A549 (cell line): ENCODE data around the gene INPP5J. TPM values are rescaled to one million over a fixed set of nuclear protein-coding genes. Genes with fewer than 3 reads are reported as not detected.

ENCODE experiments used
- ATAC-seq, 2 experiments: fragments of 200-7000 bp in 1 of 2; fragments of >200 bp in 1 of 2; cut with Nextera tagmentation in 1 of 2; cut with Tn5 transposase in 1 of 2; 3 replicates each; pipeline versions ENCODE4 v1.8.0 to v1.9.1; 2018 to 2020; ENCODE audit warnings: mild to moderate bottlenecking in 1 of 2, moderate library complexity in 1 of 2
- CTCF ChIA-PET: fragments of 300-600 bp; sonication (Branson Sonifier 250); formaldehyde crosslinking; extraction: SDS; loops from one replicate; lab custom pipeline; 2021; ENCODE audit warnings: antibody characterized with exemption, inconsistent platforms; lab: Yijun Ruan, JAX
- POLR2A ChIA-PET: fragments of 350-600 bp; formaldehyde crosslinking; extraction: SDS; loops from one replicate; lab custom pipeline; 2021; ENCODE audit warnings: antibody characterized with exemption, inconsistent platforms; lab: Yijun Ruan, JAX
- DNase-seq, 2 experiments: peaks; one replicate each; pipeline versions ENCODE4 v3.0.0 to v3.0.0-alpha.2; 2011 to 2016; ENCODE audit warnings: low read depth in 1 of 2, low spot score in 1 of 2
- FAIRE-seq: peaks from 2 replicates; lab custom pipeline; 2011; peaks lifted over from hg19 to GRCh38; lab: Jason Lieb, UNC
- H3K27ac ChIP-seq, 2 experiments: fragments of >200 bp; sonication (Bioruptor Twin); formaldehyde crosslinking; 3 replicates each; pipeline ENCODE4 v1.5.1; 2016 to 2017
- H3K4me1 ChIP-seq: fragments of >200 bp; sonication (Bioruptor Twin); formaldehyde crosslinking; 3 replicates; pipeline ENCODE4 v1.6.1; 2016
- H3K4me2 ChIP-seq: fragments of >200 bp; sonication (Bioruptor Twin); formaldehyde crosslinking; 3 replicates; pipeline ENCODE4 v1.6.1; 2016
- H3K4me3 ChIP-seq: fragments of >200 bp; sonication (Bioruptor Twin); formaldehyde crosslinking; 3 replicates; pipeline ENCODE4 v1.5.1; 2016
- H3K9me3 ChIP-seq: fragments of >200 bp; sonication (Bioruptor Twin); formaldehyde crosslinking; 3 replicates; pipeline ENCODE4 v1.6.1; 2016
- ATOH8 ChIP-seq: fragments of 250-450 bp; sonication (Bioruptor Pico); IDR thresholded peaks from 2 replicates; pipeline ENCODE4 v1.5.0; 2020; ENCODE audit warnings: low read depth, mild to moderate bottlenecking, moderate library complexity
- BCL3 ChIP-seq: fragments of >200 bp; sonication (Bioruptor Twin); formaldehyde crosslinking; IDR thresholded peaks from 3 replicates; pipeline ENCODE4 v1.6.1; 2016
- CEBPB ChIP-seq, 2 experiments: fragments of >200 bp in 1 of 2; sonication (Bioruptor Twin) in 1 of 2; formaldehyde crosslinking in 1 of 2; IDR thresholded peaks; 2 replicates each; pipeline ENCODE4 v1.6.1; 2012 to 2016
- CTCF ChIP-seq: fragments of >200 bp; sonication (Bioruptor Twin); formaldehyde crosslinking; IDR thresholded peaks from 3 replicates; pipeline ENCODE4 v1.5.1; 2016
- HDAC2 ChIP-seq: fragments of 200-600 bp; sonication (generic); IDR thresholded peaks from 2 replicates; pipeline ENCODE4 v1.6.1; 2016
- HOXB5 ChIP-seq: fragments of 250-450 bp; sonication (Bioruptor Pico); IDR thresholded peaks from 2 replicates; pipeline ENCODE4 v1.5.0; 2020; ENCODE audit warnings: mild to moderate bottlenecking, moderate library complexity
- MAFK ChIP-seq: fragments of 450-650 bp; IDR thresholded peaks from 2 replicates; pipeline ENCODE4 v1.6.1; 2014; ENCODE audit not compliant: partially characterized antibody
- NR3C1 ChIP-seq: fragments of >200 bp; sonication (Bioruptor Twin); formaldehyde crosslinking; IDR thresholded peaks from 3 replicates; pipeline ENCODE4 v1.6.1; 2017
- PBX3 ChIP-seq: IDR thresholded peaks from 2 replicates; pipeline ENCODE4 v1.6.1; 2012
- POLR2AphosphoS2 ChIP-seq: conservative IDR thresholded peaks from 2 replicates; pipeline ENCODE4 v1.6.1; 2012; ENCODE audit warnings: low read length, improper control_type of control experiment, inconsistent platforms
- RAD21 ChIP-seq, 2 experiments: fragments of >200 bp in 1 of 2; sonication (Bioruptor Twin) in 1 of 2; formaldehyde crosslinking in 1 of 2; IDR thresholded peaks in 1 of 2; conservative IDR thresholded peaks in 1 of 2; 2 replicates in 1 of 2; 3 replicates in 1 of 2; pipeline ENCODE4 v1.6.1; 2012 to 2018; ENCODE audit warnings: inconsistent platforms in 1 of 2
- RCOR1 ChIP-seq: fragments of 150-350 bp; IDR thresholded peaks from 2 replicates; pipeline ENCODE4 v1.6.1; 2014; ENCODE audit warnings: antibody characterized with exemption, low read length, low read depth
- REST ChIP-seq: fragments of 200-600 bp; sonication (generic); IDR thresholded peaks from 2 replicates; pipeline ENCODE4 v1.6.1; 2016; ENCODE audit warnings: antibody characterized with exemption, mild to moderate bottlenecking, moderate library complexity
- SMC3 ChIP-seq: fragments of >200 bp; sonication (Bioruptor Twin); formaldehyde crosslinking; IDR thresholded peaks from 3 replicates; pipeline ENCODE4 v1.6.1; 2018; ENCODE audit warnings: inconsistent platforms
- TP53 ChIP-seq: fragments of 250-450 bp; sonication (Bioruptor Pico); IDR thresholded peaks from 2 replicates; pipeline ENCODE4 v1.5.0; 2021; ENCODE audit warnings: mild to moderate bottlenecking, moderate library complexity
- USF2 ChIP-seq: fragments of 450-650 bp; IDR thresholded peaks from 2 replicates; pipeline ENCODE4 v1.6.1; 2014; ENCODE audit warnings: antibody characterized with exemption
- ZC3H11A ChIP-seq: fragments of 450-650 bp; IDR thresholded peaks from 2 replicates; pipeline ENCODE4 v1.6.1; 2014; ENCODE audit warnings: antibody characterized with exemption, mild to moderate bottlenecking
- ZFP36 ChIP-seq: fragments of 450-650 bp; IDR thresholded peaks from 2 replicates; pipeline ENCODE4 v1.6.1; 2014; ENCODE audit warnings: borderline replicate concordance; ENCODE audit not compliant: partially characterized antibody
- WGBS: methylation state at CpG from one replicate; pipeline ENCODE4 v1.1.6; 2017; ENCODE audit errors: missing lambda C conversion rate; 5-methylcytosine and 5-hydroxymethylcytosine counted together
- polyA plus RNA-seq, 4 experiments: library from polyadenylated mRNA; depleted of rRNA in 3 of 4; stranded (reverse); fragments of >200 nt; fragmentation: RNase III in 1 of 4; extraction: RNeasy Plus Mini Kit Qiagen cat#74134 plus additional on column Dnase treatment in 1 of 4; gene quantifications; 2 replicates in 3 of 4; 3 replicates in 1 of 4; pipeline ENCODE4 v1.2.3, GENCODE V29; 2011 to 2017

The INPP5J gene
- polyA plus RNA-seq, 2 of the 4 experiments (the other 2 are of a cell fraction), result 0.70 to 1.5 TPM

GRCh38 chr22:31083923-31084810 lies 38.6 kb upstream of the INPP5J start:
- 64% methylated on average over 15 of the region's 18 CpGs for WGBS
- Histone ChIP-seq H3K4me2 (peak overlapping the region; percentile 99), H3K4me1 (peaks cover 31% of the 10 kb centered on the region)
- no peak for TF ChIP-seq ZFP36
- TF ChIP-seq USF2, result no peak
- no peak for TF ChIP-seq RAD21 (conservative IDR thresholded peaks at IDR 0.05 in 1 of 2, IDR thresholded peaks at IDR 0.05 in 1 of 2)
- TF ChIP-seq NR3C1, result no peak
- no peak for TF ChIP-seq CTCF
- TF ChIP-seq BCL3, result no peak
- TF ChIP-seq TP53 (CRISPR knock-in tag), result no peak
- TF ChIP-seq ZC3H11A, result no peak
- no peak for TF ChIP-seq PBX3
- TF ChIP-seq REST, result no peak
- TF ChIP-seq RCOR1, result no peak
- TF ChIP-seq ATOH8, result no peak
- TF ChIP-seq HDAC2, result no peak
- TF ChIP-seq HOXB5, result no peak
- TF ChIP-seq SMC3, result no peak
- no peak for TF ChIP-seq POLR2AphosphoS2
- no peak for TF ChIP-seq MAFK
- TF ChIP-seq CEBPB (IDR thresholded peaks at IDR 0.05), result no peak
- TF ChIP-seq, all 56 proteins: peak for 0
- POLR2A ChIA-PET, result interaction anchor here (0.5 to 4.3 kb wide), 6 partner anchors 29 to 153 kb away, joined by 3 to 58 read pairs (median 4); partner anchors contain the start of genes MORC2 and TUG1
- Histone ChIP-seq H3K27ac (peak overlapping the region; percentile 85 to 94), H3K4me3 (peak overlapping the region; percentile 58), H3K9me3 (no peaks in the 10 kb centered on the region)
- CTCF ChIA-PET, result interaction anchor here (0.7 to 6.6 kb wide), 37 partner anchors 10 to 329 kb away, joined by 3 to 50 read pairs (median 5); partner anchors contain the start of genes MORC2, SELENOM and TUG1
- FAIRE-seq (no peak), ATAC-seq (no peak), DNase-seq (no peak)
